GM21737 (cell line): Measurements from ENCODE around the gene OR52B2.
"Not testable (repeated sequence)": the region's sequence is repeated elsewhere in the genome, so short reads cannot be mapped to it uniquely, and the experiment has no call there.

Experiments
- ATAC-seq: cut with Tn5 transposase; IDR thresholded peaks from one replicate; pipeline ENCODE4 v1.9.1; 2021; ENCODE audit warnings: mild to moderate bottlenecking, moderate library complexity; ENCODE audit not compliant: unreplicated experiment

The OR52B2 gene

GRCh38 chr11:6156628-6157359 is 13.3 kb downstream of the OR52B2 start:
- no peak for ATAC-seq

GRCh38 chr11:6152126-6152525 is 18.0 kb downstream of the OR52B2 start:
- no peak for ATAC-seq

GRCh38 chr11:6151117-6151516 is 19.0 kb downstream of the OR52B2 start:
- ATAC-seq, result no peak

- not testable (repeated sequence) for ATAC-seq
Observed at GRCh38 chr11:6143737-6144136, 26.4 kb downstream of the OR52B2 start.

- ATAC-seq, result no peak
Observed at GRCh38 chr11:6142936-6143335, 27.2 kb downstream of the OR52B2 start.

GRCh38 chr11:6135936-6136335 is 34.2 kb downstream of the OR52B2 start:
- ATAC-seq, result not testable (repeated sequence)

GRCh38 chr11:6132431-6132830 is 37.7 kb downstream of the OR52B2 start:
- ATAC-seq, result no peak

- no peak for ATAC-seq
Observed at GRCh38 chr11:6129635-6130034, 40.5 kb downstream of the OR52B2 start.

GRCh38 chr11:6129011-6129410 is 41.1 kb downstream of the OR52B2 start:
- ATAC-seq, result no peak

GRCh38 chr11:6127881-6128280 is 42.2 kb downstream of the OR52B2 start:
- no peak for ATAC-seq

GRCh38 chr11:6124245-6124644 is 45.9 kb downstream of the OR52B2 start:
- ATAC-seq, result no peak
